SKM-1 (cell line): ENCODE data around the gene C1R.

Experiments used
- DNase-seq: peaks from one replicate; lab custom pipeline; 2025; ENCODE audit not compliant: unreplicated experiment; lab: John Stamatoyannopoulos, UW

The C1R gene

GRCh38 chr12:7092229-7092985 is at the start of gene C1R:
Gene C1R (minus strand): TSS chr12:7092445. CDS start chr12:7092388, 57 bp downstream.
- DNase-seq: no peak

GRCh38 chr12:7141351-7142005 is 49.2 kb upstream of the C1R start:
- no peak for DNase-seq

- DNase-seq: no peak
These were observed 47.0 kb upstream of the C1R start for GRCh38 chr12:7139200-7139599.

- no peak for DNase-seq
These were observed 45.7 kb upstream of the C1R start for GRCh38 chr12:7137908-7138307.

- no peak for DNase-seq
These were observed 44.4 kb upstream of the C1R start for GRCh38 chr12:7136676-7137075.

- no peak for DNase-seq
These were observed 43.8 kb upstream of the C1R start for GRCh38 chr12:7136071-7136470.

DNA sequence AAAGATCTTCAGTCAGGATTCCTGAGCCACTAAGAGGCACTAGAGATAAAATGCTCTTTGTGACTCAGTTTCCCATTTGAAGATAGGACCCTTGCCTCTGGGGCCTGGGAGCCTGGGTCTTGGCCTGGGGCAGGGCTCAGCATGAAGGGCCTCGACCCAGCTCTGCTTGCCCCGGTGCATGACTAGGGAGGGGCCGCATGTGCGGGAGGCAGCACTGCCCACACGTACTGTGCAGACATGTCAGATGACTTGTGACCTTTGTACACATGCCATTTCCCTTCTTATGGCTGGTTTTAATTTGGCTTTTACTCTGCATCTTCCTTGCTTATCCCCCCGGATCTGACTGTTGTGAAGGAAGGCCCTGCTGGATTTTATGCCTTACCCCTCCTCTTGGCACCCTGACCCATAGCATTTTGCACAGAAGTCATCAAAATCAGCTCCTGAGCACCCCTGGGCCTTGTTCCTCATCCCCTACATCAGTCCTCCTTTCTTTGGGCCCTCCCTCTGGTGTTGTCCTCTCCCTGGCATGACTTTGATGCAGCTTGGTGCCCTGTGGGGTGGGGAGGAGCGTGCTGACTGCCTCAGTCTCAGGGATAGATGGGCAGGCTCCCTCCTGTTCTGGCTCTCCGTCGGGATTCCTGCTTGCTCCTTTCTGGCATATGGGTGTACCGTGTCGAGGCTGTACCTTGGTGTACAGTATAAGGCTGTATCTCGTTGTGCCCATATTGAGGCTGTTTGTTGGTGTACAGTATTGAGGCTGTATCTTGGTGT is 42.3 kb upstream of the C1R start:
- no peak for DNase-seq

DNA sequence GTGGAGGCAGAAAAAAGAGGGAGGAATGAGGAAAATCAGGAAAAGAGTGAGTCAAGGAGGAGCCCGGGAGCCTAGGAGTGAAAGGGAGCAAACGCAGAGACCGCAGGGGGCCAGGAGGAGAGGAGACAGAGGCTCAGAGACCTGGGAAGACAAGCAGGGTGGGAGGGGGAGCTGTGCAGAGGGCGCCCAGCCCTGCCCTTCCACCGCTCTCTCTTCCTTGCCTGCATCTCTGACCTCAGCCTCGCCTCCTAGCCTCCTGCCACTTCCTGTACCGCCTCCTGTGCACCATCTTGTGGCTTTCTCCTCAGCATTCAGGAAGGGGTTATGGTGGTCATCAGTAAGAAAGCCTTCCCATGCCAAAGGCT is 39.2 kb upstream of the C1R start:
- DNase-seq: no peak

DNA sequence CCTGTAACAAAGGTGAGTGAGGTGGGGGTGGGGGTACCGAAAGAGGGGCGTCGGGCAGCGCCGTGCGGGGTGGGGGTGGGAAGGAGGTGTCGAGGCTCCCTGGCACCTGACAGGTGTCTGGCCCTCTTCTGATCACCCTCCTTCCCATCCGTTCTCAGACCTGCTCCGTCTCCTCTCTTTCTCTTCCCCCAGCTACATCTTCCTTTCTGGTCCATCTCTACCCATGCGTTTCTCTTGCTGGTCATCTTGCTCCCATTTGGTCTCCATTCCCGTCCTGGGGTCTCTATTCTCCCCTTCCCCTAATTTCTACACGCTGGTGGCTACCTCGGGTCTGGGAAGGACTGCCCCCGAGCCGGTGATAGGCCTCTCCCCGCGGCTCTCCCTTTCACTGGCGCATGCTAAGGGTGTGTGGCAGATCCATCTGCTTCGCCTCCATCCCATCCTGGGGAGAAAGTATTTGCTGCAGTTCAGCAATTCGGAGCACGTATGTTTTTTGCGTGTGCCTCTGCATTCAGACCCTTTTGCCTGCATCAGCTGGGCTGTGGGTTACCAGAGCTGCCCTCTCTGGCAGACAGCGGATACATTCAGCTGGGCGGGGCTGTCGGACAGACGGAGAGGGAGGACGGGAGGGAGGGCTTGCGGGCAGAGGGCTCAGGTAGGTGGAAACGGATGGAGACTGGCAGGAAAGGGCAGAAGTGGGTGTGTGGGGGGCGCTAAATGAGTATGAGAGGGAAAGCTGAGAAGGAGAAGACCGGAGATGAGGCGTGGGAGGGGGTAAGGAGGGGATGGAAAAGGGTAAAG is 38.7 kb upstream of the C1R start:
- no peak for DNase-seq

DNA sequence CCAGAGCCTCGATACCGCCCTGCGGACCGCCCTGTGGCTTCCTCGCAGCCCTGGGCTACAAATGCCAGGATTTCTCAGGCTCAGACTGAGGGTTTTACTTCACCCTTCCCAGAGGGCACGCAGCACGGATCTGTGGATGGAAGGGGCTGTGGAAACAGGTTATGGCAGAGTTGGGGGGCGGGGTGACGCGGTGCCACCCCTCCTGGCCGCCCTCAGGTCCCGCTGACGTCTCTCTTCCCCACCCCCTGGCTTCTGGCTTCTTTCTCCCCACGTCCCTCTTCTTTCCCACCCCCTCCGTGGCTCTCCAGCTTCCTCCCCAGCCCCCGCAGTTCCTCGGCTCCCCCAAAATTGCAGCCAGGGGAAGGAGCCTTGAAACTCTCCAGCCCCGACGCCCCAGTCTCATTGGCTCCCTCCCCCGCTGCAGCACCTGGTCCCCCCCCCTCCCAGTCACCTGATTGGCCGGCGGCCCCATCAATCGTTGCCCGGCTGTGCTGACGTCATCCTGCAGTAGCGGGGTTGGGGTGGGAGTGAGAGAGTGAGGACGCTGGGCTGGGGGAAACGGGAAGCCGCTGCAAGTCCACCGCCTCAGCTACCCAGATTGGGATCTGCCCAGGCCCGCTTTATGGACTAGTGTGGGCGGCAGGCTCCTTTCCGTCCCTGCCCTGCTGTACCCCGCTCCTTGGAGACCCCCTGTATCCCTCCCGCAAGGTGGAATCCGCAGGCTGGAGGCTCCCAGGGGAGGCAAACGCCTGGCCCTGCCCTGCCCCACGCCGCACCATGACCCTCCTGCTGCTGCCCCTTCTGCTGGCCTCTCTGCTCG is 37.8 kb upstream of the C1R start, which contains the start of gene CLSTN3:
Gene CLSTN3, plus strand, starts transcription at position 500 of the 820 bp plus-strand sequence. Its CDS starts 278 bp downstream, at position 778.
- no peak for DNase-seq

GRCh38 chr12:7129287-7129871 is 37.1 kb upstream of the C1R start:
- no peak for DNase-seq

DNA sequence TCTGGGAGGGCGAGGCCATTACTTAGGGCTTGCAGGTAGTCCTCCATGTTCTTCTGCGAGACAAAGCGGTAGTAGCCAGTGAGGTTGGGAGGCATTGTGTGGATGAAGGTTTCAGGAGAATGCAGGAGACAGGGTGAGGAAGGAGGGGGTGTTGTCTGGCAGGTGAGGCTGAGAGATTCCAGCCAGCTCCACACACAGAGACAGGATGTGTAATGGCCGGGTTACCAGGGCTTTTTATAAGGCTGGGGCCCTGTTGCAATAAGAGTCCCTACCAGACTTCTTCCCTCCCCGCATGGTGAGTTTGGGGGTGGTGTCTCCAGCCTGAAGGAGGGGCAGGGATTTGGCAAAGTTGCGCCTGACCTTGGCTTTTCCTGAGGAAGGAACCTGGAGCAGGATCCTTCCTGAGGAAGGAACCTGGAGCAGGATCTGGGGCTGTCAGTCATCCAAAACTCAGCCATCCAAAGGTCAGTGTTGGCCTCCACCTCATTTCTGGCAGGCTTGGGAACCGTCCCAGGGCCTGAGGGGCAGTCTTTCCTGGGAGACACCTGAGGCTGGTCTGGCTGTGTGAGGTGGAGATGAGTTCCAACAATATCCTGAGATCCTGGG is 36.5 kb upstream of the C1R start, which contains the start of gene RBP5:
Gene RBP5, minus strand, starts transcription at position 209 of the 606 bp plus-strand sequence. Its CDS starts 114 bp downstream, at position 95.
- DNase-seq: no peak

- DNase-seq: no peak
These were observed 35.8 kb upstream of the C1R start for GRCh38 chr12:7127916-7128626.

DNA sequence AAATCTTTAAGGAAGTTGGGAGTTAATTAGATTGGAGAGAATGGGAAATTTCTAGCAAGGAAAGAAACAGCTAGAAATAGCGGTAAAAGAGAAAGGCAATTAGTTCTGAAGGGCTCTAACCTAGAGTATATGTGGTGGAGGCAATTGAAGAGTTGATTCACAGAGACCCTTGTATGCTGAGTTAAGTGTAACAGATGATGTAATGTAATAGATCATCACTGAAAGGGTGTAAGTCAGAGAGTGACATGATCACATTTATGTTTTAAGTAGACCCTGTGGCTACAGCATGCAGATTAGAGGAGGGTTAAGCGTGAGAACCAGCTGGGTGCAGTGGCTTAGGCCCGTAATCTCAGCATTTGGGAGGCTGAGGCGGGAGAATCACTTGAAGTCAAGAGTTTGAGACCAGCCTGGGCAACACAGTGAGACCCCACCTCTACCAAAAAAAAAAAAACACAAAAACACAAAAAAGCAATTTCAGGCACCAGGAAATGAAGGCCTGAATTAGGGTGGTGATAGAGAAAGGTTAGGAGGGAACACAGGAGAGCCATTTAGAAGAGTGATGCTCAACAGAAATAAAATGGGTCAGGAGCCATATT is 33.5 kb upstream of the C1R start:
- DNase-seq: no peak

DNA sequence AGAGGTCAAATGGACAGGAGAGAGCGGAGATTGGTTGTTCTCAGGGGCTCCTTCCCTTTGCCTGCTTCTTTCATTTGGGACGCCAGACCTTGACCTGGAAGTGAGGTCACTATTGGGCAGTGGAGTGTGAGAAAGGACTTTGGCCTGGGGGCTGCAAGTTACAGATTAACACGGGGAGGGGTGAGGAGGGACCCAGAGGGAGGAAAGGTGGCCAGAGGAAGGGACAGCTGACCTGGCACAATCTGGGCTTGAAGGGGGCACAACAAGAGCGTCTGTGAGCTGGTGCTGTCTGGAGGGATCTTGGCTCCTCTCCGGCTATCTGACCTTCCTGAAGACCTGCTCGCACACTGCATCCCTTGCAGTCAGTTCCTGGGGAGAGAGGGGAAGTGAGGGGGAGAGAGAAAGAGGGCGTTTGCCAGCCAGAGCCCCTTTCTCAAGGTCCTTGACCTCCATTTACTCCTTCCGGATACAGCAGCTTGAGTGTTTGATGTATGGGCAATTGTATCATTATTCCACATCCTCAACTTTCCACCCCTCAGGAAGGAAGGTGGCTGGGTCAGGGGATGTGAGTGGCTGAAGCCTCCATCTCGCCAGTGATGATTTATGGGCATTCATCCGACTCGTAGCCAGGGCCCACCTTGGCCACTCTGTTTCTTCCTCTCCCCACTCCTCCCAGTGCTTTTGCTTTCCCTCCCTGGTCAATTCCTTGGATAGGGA is 31.7 kb upstream of the C1R start:
- no peak for DNase-seq

DNA sequence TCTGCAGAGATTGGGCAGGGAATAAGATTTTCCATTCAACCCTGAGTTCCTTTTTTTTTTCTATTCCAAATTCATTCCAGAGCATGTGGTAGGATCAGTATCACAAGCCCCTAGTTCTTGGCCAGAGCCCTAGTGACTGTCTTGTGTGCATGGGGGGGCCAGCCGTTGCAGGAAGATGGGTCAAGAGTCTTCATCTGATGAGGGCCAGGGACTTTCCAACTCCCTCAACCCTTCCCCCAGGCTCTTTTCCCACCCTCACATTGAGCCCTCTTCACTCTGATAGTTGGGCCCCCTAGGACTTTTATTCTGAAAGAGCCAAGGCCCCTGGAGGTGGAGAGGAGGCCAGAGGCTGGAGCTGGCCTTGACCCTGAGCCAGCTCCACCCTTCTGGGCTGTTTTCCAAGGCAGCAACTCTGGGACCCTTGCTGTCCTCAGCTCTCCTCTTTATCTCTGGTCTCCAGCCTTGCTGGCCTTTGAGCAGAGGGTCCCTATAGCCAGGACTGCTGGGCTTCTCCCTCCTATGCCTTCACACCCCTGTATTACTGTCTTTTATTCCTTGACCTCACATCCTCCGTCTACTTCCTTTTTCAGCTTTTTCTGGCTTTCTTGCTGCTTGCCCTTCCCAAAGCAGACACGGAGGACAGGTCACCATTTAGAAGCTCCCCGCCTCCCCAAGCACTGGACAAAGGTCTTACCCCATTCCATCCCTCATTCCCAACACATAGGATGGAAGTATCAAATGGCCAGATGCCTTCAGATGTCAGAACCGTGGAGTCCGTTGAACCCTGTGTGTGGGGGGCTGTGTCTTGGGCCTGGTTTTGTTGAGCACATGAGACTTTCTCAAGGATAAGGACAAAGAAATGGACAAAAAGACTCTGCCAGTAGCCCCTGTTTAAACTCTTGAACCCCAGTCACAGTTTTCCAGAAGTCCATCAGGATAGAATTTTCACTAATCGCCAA is 30.8 kb upstream of the C1R start:
- DNase-seq: no peak
